Articular chondrocyte of knee joint (primary cell): ENCODE results near the gene CD160. TPM values are rescaled to one million over a fixed set of nuclear protein-coding genes. Genes with fewer than 3 reads are reported as not detected.

Experiments
- total RNA-seq: library from RNA; depleted of rRNA; stranded (reverse); fragments of >200 nt; gene quantifications from 2 replicates; pipeline ENCODE4 v1.2.3, GENCODE V29; 2012

Gene CD160, protein sequence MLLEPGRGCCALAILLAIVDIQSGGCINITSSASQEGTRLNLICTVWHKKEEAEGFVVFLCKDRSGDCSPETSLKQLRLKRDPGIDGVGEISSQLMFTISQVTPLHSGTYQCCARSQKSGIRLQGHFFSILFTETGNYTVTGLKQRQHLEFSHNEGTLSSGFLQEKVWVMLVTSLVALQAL
- total RNA-seq = 0.13 TPM in 1 of 2 replicates, not detected in the other

DNA sequence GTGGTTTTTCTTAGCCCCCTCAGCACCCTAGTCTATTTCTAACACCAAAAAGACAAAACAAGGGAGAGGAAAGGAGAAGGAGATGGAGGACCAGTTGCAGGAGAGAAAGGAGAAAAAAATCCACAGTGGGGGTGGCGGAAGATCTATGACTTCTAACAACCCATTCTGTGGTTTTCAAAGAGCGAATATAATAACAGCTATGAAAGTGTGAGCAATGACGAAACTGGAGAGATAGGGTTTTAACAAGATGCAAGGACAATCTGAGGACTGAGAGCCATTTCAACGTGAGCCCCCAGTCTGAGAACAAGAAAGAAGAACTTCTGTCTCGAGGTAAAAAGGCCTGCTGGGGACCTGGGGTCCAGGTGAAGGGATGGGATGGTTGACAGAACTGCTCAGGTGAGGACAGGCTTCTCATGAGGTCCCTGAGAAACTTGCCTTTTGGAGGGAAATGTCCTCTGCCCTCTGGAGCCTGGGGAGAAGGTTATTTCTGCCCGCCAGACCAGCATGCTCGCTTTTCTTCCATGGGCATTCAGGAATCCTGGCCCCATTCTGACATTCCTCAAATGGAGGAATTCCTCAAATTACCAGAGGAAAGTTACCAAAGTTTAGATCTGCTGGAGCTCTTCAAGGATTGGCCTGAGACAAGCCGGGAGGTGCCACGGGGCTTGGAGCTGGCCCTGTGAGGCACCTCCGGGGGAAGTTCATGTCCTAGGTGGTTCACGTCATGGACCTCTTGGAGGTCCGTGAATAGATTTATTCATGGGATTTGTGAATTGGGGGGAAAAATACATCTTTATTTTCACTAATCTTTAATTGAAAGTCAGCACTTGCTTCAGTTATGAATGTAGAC, at the start of gene CD160:
Gene CD160, plus strand, starts transcription at position 270 of the 850 bp plus-strand sequence. CDS start 8,829 bp downstream, outside the sequence.

DNA sequence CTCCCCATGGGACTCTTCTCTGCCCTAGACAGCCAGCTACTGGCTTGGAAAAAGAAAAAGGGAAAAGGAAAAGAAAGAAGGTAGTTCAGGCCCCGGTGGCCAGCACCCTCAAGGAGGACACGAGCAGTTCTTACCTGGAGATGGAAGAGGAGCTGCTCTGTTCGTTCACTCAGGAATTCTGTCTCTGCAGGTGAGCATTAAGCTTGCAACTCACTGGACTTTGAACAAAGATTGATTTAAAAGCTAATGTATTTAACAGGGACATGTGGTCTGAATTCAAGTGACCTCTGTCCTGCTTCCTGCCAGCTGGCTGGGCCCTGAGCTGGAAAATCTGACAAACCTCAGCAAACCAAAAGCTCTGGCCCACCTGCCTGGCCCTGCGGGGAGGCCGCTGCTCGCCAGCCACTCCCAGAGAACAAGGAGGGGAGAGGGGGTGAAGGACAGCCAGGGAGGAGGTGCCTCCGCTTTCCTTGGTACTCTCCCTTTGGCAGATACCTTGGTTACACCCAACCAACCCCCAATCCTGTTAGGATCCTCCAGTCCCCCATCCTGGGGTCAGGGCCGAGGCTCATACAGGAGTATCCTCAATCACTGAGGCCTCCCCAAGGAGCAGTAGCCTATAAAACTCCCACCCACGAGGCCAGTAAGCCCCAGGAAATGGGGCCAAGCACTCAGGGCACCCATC, 12.0 kb upstream of the CD160 start, which contains the start of gene PDZK1:
Gene PDZK1, minus strand, starts transcription at position 186 of the 685 bp plus-strand sequence. CDS start 19,347 bp downstream, outside the sequence.

Other genes with a start within 250 kb of the CD160 start
- gene GPR89A, start 111.5 kb upstream of the CD160 start, total RNA-seq = 37.0 and 48.8 TPM in 2 replicates
- 0.39 and 1.5 TPM in 2 replicates for gene PDZK1, start 12.1 kb upstream of the CD160 start, total RNA-seq
- gene RNF115, start 104.6 kb downstream of the CD160 start, total RNA-seq = 25.2 and 26.3 TPM in 2 replicates
- gene POLR3C, start 104.7 kb downstream of the CD160 start, total RNA-seq = 49.4 and 52.4 TPM in 2 replicates
- 2.6 and 4.0 TPM in 2 replicates for gene NUDT17, start 126.1 kb downstream of the CD160 start, total RNA-seq
- gene PIAS3, start 139.6 kb downstream of the CD160 start, total RNA-seq = 15.0 and 20.0 TPM in 2 replicates
- 2.6 and 2.8 TPM in 2 replicates for gene ANKRD35, start 166.4 kb downstream of the CD160 start, total RNA-seq
- 17.3 and 37.4 TPM in 2 replicates for gene ITGA10, start 190.6 kb downstream of the CD160 start, total RNA-seq
- gene PEX11B, start 199.2 kb downstream of the CD160 start, total RNA-seq = 23.7 and 28.6 TPM in 2 replicates
- 77.1 and 110 TPM in 2 replicates for gene RBM8A, start 208.0 kb downstream of the CD160 start, total RNA-seq
- 44.6 and 45.1 TPM in 2 replicates for gene LIX1L, start 238.5 kb downstream of the CD160 start, total RNA-seq
- gene ANKRD34A, start 245.1 kb downstream of the CD160 start, total RNA-seq = 0.52 and 0.76 TPM in 2 replicates
- gene POLR3GL, start 245.2 kb downstream of the CD160 start, total RNA-seq = 18.1 and 20.8 TPM in 2 replicates